GM19035 (cell line): ENCODE measurements around the gene CLSTN2.

Experiments used
- ATAC-seq: cut with Tn5 transposase; IDR thresholded peaks from one replicate; pipeline ENCODE4 v1.9.1; 2021; ENCODE audit not compliant: unreplicated experiment

CLSTN2 gene

DNA sequence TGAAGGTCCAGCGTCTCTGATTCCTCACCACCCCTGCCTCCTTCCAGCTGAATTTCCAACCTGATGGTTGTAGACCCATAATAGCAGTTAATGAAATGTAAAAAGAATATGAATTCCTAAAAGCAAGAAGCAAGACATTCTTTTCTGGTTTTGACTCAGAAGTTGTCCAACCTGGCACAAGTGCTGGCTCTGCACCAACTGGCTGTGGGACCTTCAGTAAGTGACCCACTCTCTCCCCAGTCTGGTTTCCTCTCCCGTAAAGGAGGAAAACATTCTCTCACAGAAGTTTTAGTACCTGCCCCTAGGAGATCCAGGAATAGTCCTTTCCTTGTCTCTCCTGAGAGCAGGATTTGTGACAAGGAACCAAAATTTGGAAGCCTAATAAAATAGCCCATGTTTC, 506.0 kb downstream of the CLSTN2 start:
- ATAC-seq, result no peak

DNA sequence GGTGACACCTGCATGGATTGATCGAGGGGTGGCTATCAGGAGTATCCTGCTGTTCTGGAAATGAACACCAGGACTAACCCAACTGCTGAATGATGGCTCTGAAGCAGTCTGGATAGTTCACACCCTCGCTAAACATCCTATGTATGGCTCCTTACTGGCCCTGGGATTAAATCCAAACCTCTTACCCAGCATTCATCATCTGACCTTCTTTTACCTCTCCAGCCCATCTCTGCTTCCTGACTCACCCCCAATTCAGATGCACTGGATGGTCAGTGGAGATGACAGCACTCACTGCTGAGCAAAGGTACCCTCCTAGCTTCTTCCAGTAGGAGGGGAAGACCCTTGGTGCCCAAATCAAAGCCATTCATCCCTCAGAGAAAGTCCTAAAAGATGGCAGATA, 507.6 kb downstream of the CLSTN2 start:
- no peak for ATAC-seq

DNA sequence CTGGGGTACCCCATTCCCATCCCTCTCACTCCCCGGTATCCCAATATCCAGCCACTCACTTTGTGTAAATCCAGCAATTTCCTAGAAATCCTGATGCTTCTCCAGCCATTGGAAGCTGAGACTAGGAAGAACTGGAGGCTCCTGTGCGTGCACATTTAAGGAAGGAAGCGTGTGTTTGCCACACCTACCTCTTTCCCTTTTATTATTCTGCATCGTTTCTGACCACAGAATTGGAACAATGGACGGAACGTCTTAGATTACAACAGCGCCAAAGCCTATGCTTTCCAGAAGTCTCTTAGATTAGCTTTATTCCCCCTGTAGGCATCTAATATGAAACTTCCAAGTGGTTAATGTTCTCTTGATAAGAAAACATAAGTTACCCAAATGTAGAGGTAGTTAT, 508.1 kb downstream of the CLSTN2 start:
- no peak for ATAC-seq

GRCh38 chr3:140443806-140444205, 508.8 kb downstream of the CLSTN2 start:
- ATAC-seq, result no peak

GRCh38 chr3:140446734-140447133, 511.7 kb downstream of the CLSTN2 start:
- no peak for ATAC-seq

- no peak for ATAC-seq
Observed at GRCh38 chr3:140447136-140447535, 512.2 kb downstream of the CLSTN2 start.

DNA sequence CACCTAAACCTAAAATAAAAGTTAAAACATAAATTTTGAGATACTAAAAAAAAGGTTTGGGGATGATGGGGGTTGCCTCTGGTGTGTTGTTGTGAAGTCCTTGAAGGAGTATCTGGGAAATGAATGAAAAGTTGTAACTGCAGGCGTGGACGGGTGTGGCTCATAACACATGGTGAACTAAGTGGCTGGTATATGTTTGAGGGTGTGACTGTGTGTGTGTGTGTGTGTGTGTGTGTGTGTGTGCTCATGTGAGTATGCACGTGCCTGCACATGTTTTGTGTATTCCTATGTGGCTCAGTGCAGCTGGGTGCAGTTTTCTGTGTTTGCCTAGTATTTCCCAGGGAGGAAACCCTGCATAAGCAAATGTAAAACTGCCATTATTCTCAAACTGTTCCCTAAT, 513.0 kb downstream of the CLSTN2 start:
- ATAC-seq, result no peak

DNA sequence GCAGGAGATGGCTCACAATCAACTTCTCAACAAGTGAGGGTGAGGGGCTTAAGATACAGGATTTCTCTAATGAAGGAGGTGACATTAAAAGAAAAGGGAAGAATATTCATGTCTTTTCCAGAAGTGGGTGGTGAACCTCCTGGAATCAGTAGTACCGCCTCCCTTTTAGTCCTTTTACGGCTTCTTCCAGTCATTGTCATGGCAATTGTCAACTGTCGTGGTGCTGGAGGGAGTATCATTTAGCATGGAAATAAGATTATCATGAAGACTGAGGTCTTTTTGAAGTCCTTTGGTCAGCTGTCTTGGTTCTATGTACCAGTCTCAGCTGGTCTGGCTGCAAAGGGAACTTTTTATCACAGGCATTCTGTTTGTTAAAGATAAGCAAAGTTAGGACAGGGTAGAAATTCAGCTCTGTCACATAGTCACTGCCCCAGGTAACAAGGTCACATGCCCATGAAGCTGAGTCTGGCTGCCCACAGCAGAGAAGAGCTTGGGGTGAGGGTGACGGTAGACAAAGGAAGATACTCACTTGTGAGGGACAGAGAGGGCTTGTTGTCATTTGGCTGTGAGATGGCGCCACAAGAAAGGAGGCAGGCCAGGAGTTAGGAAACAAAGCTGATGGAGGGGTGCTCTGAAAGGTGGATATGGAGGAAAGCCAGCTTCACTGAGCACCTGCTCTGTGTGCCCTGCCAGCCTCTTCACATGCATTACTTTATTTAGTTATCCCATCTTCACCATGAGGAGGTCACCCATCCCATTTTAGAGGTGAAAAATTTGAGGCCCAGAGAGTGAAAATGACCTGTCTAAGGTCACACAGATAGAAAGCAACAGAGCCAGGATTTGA, 514.6 kb downstream of the CLSTN2 start:
- no peak for ATAC-seq

DNA sequence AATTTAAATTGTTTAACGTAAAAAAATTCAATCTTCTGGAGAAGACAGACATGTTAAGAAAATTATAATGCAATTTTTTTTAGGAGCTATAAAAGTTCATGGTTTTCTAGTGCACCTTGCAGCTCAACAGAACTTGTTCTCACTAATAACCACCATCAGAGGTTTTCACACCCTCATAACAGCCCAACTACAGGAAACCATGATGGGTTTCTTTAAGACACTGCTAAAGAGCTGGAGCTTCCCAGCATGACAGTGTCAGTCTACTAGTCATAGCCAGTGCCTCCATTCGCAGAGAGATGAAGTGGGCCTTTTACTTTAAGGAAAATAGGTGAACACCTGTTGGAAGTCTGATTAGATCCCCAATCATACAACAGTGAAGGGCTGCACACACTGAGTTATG, 518.8 kb downstream of the CLSTN2 start:
- ATAC-seq, result no peak

DNA sequence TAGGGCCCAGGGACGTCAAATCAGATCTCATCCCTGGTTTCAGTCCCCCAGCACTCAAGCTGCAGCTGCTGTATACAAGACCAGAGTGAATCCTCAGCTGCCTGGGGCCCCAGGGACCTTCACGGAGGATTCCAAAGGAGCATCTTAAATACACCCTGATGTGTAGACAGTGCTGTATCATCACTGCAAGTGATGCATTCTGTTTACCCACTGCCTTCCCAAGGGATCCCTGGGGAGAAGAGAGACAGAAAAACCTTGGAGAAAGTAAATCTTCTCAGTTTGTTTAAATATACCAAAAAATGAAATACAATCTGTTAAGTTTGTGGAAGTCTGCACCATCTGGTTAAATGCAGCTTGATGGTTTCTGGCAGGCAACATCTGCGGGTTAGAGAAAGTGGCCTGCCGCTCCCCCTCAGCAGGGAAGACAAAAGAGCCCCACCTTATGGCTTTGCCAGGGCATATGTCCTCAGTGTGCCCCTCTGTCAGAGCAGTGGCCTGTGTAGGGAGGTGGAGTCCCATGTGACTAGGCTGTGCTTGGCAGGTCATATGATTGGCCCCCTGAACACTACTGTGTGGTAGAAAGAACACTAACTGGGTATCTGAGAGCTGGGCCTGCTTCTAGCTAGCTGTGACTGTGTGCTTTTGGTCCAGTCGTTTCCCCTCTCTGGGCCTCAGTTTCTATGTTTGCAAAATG, 520.7 kb downstream of the CLSTN2 start:
- no peak for ATAC-seq

DNA sequence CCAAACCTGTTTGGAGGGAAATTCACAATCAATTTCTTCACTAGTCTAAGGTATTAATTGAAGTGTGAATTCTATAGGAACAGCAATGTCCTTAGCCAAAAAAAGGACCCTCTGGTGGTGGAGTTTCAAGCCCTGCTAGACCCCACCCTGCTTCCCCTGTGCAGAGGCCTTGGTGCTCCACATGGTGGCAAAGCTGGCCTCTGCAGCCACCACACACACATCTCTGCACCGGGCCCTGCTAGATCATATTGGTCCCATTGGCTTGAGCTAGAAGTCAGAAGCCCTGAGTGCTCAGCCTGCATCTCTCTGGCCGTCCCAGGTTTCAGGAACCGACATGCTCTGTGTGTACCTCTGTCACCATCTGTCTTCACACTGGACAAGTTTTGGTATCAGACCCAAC, 522.0 kb downstream of the CLSTN2 start:
- no peak for ATAC-seq

GRCh38 chr3:140459462-140459861, 524.5 kb downstream of the CLSTN2 start:
- no peak for ATAC-seq

- ATAC-seq, result no peak
Observed at GRCh38 chr3:140461250-140461649, 526.3 kb downstream of the CLSTN2 start.

DNA sequence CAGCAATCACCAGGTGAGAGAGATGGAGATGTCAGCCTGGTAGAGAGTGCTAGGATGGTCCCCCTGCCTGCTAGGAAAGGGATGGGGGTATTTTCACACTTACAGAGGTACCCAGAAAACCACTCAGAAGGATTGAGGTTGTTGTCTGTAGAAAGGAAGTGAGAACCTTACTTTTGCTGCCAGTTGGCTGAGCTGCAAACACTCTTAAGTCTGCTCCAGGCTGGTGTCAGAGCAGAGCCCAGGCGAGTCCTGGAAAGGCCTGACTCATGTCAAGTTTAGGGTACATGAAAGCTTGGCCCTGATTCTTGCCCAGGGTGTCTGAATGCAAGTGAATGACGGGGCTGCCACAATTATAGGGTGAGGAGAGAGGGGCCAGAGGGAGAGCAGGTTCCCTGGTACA, 528.4 kb downstream of the CLSTN2 start:
- ATAC-seq, result no peak

DNA sequence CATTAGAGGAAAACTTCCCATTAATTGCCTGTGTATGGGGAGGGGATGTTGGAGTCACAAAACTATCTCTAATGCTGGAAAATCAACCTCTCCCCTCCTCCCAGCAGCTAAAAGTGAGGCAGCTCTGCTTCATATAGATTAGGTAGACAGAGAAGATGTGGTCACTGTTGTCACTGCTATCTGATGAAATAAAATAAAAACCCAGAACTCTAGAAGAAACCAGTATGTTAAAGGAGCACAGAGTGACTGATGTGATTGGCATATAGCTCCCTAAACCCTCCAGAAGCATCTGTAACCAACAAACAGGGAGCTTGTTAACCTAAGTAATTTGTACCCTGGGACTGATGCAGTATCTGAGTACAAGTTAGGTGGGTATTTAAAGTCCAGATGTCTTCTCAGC, 531.0 kb downstream of the CLSTN2 start:
- no peak for ATAC-seq

DNA sequence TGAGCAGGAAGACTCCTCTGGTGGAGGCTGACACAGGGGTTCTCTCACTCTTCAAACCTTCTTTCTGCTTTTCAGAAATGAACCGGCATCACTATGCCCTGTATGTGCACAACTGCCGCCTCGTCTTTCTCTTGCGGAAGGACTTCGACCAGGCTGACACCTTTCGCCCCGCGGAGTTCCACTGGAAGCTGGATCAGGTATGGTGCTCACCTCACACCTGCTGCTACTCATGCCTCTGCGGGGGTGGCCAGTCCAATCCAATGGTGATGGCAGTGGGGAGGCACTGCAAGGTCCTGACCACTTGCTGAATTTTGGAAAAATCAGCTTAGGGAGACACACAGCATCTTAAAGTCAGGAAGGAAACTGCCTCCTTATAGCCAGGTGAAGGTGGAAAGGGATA, 531.5 kb downstream of the CLSTN2 start:
- ATAC-seq, result no peak

DNA sequence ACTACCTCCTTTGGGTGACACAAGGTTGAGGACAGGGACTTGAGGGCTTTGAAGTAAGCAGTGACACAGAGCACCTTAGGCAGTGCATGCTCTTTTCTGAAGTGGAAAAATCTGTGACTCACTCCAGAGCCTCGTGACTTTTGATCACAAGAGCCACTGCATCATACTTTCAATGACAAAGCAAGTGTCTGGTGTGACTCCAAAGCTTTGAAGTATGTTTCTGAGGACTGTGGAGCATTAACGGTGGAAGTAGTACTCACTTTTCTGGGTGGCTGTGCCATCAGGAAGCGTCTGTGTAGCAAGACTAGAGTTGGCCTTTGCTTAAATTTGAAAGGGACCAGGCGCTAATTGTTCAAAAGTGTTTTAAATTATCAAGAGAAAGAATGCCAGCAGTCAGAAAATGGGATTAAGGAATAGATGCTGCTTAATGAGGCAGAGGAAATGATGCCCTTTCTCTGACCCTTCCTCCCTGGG, 532.2 kb downstream of the CLSTN2 start:
- ATAC-seq, result no peak

DNA sequence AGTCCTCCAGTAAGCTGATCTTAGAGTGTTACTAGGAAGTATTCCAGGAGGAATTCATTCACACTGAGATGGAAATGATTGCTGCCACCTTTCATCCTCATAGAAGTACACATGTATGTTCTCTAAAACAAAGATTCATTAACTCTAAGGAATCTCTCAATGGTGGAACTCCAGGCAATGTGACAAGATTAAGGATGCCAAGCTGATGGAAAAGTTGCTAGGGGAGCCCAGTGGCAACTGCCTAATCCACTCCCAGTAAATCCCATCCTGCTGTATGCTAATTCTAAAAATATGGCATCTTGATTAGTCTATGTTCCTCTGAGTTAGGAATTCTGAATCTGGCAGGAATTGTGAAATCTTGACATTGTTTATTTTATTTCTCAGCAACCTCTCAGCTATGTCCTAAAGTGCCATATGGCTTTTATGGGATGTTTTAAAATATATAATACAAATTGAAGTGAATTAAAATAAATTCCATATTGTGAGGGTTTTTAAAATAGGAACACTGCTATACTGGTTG, 532.9 kb downstream of the CLSTN2 start:
- ATAC-seq, result no peak

GRCh38 chr3:140468407-140468806, 533.4 kb downstream of the CLSTN2 start:
- ATAC-seq, result no peak

- ATAC-seq, result no peak
Observed at GRCh38 chr3:140469491-140469890, 534.5 kb downstream of the CLSTN2 start.

DNA sequence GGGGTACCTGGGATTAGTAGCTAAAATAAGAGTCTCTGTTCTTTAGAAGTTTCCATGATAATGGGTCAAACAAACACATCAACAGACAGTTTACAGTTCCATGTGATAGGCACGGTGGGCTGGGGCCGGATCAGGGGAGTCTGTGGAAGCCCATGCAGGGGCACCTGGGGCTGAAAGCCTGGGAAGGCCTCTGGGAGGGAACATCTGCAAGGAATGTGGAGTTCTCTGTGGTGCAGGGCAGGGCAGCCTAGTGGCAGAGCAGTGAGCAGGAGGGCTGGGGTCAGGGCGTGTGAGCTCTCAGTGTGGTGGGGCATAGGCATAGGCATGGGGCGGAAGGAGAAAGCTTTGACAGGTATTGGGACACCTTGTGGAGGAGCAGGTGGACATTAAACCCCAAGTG, 535.2 kb downstream of the CLSTN2 start:
- ATAC-seq, result no peak

DNA sequence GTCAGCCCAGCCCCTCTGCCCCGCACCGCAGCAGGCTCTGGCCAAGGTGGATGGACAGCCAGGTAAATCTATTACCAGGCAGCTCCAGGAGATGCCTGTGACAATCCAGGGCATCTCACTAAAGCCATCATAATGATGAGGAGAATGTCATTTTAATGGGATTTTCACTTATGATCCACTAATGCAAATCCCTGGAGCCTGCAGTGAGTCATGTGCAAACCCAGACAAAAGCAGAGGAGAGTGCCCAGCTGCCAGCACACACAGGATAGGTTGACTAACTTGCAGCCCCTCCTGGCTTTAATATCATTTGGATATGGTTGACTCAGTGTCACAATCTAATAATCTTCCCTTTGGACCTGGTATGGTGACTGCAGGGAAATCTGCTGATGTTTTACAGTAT, 536.0 kb downstream of the CLSTN2 start:
- no peak for ATAC-seq
